K562 (cell line): ENCODE results near the gene POLR2H. TPM values are rescaled to one million over a fixed set of nuclear protein-coding genes. Genes with fewer than 3 reads are reported as not detected.
A peak's percentile ranks its signal among the peaks of the same experiment; 100 is the strongest.

ENCODE experiments used
- BCLAF1 ChIP-seq, 2 experiments: fragments of 450-650 bp in 1 of 2; IDR thresholded peaks; 2 replicates each; pipeline ENCODE4 v1.6.1; 2011 to 2017; ENCODE audit warnings: low read depth in 2 of 2, antibody characterized with exemption in 1 of 2, borderline replicate concordance in 1 of 2, low read length in 1 of 2, mild to moderate bottlenecking in 1 of 2, mixed read lengths in 1 of 2; ENCODE audit not compliant: control insufficient read depth in 1 of 2
- CHD2 ChIP-seq: IDR thresholded peaks from 2 replicates; pipeline ENCODE4 v1.6.1; 2011; ENCODE audit warnings: low read depth, low read length
- NKRF ChIP-seq: fragments of 450-650 bp; IDR thresholded peaks from 2 replicates; pipeline ENCODE4 v1.6.1; 2016; ENCODE audit warnings: borderline replicate concordance
- PRDM10 ChIP-seq: fragments of 450-650 bp; IDR thresholded peaks from 2 replicates; pipeline ENCODE4 v1.6.1; 2018; ENCODE audit not compliant: partially characterized antibody
- RAD21 ChIP-seq, 2 experiments: fragments of 250-450 bp in 1 of 2; fragments of 450-650 bp in 1 of 2; sonication (Bioruptor Pico) in 1 of 2; formaldehyde crosslinking in 1 of 2; IDR thresholded peaks in 1 of 2; conservative IDR thresholded peaks in 1 of 2; 2 replicates each; pipeline versions ENCODE4 v1.4.0 to v1.8.0; 2020 to 2022; ENCODE audit warnings: mild to moderate bottlenecking in 2 of 2, moderate library complexity in 1 of 2
- TRIM25 ChIP-seq: fragments of 450-650 bp; IDR thresholded peaks from 2 replicates; pipeline ENCODE4 v1.7.0; 2016; ENCODE audit warnings: borderline replicate concordance
- ZHX1 ChIP-seq: fragments of 150-350 bp; conservative IDR thresholded peaks from 2 replicates; pipeline ENCODE4 v1.6.1; 2014; ENCODE audit warnings: low read length
- ZNF740 ChIP-seq, 3 experiments: fragments of 200-800 bp in 1 of 3; sonication (Bioruptor generic) in 1 of 3; sonication (generic) in 1 of 3; formaldehyde crosslinking in 1 of 3; IDR thresholded peaks; 2 replicates each; pipeline versions ENCODE4 v1.6.1 to v1.8.0; 2016 to 2022; ENCODE audit warnings: mild to moderate bottlenecking in 2 of 3, missing compliant biosample characterization in 2 of 3, missing genetic modification characterization in 2 of 3, missing genetic modification reagents in 1 of 3
- polyA plus RNA-seq, 8 experiments: library from polyadenylated mRNA; depleted of rRNA in 4 of 8; stranded (reverse) in 5 of 8; unstranded in 3 of 8; fragments of >200 nt; fragmentation: Nextera tagmentation in 2 of 8; fragmentation: Illumina TruSeq in 1 of 8; extraction: Ambion mirVana in 2 of 8; extraction: Trizol in 1 of 8; gene quantifications; 2 replicates each; pipeline versions ENCODE4 v1.2.1 to v1.2.3, GENCODE V29; 2011 to 2014; ENCODE audit warnings: inconsistent platforms in 1 of 8, missing spikeins in 1 of 8
- total RNA-seq, 7 experiments: library from RNA; depleted of rRNA in 6 of 7; stranded (reverse); fragments of >200 nt in 6 of 7; fragmentation: Illumina TruSeq in 2 of 7; extraction: Trizol in 2 of 7; gene quantifications; 2 replicates each; pipeline versions ENCODE4 v1.2.1 to v1.2.3, GENCODE V29; 2011 to 2021; ENCODE audit warnings: low replicate concordance in 1 of 7

The POLR2H gene
- total and polyA plus RNA-seq, 9 of the 15 experiments (the other 6 are each of a cell fraction or from before 2014, with no cell fraction given), result 128 to 512 (median 220) TPM

GRCh38 chr3:184362668-184363546, 1.4 kb downstream of the POLR2H start (continued):
- no peak for TF ChIP-seq BCLAF1 (IDR thresholded peaks at IDR 0.05; ENCODE audit: borderline replicate concordance in 1 of 2, control insufficient read depth in 1 of 2, low read depth in 2 of 2, low read length in 1 of 2)
- peak; percentile 71 for TF ChIP-seq NKRF
- peak; percentile 79 for TF ChIP-seq PRDM10
- peak; percentile 17 to 22; a peak in 1 of 4 replicates for TF ChIP-seq RAD21 (CRISPR knock-in tag; conservative IDR thresholded peaks at IDR 0.05 in 1 of 2, IDR thresholded peaks at IDR 0.05 in 1 of 2)
- no peak for TF ChIP-seq ZHX1
- TF ChIP-seq CHD2, result peak; percentile 89
- no peak; the same call in 1 of the 2 replicates for TF ChIP-seq ZNF740 (CRISPR knock-in tag; IDR thresholded peaks at IDR 0.05)
- TF ChIP-seq ZNF740 (tag; IDR thresholded peaks at IDR 0.05), result peak in 1 of 2 experiments; percentile 58; a peak in 1 of 4 replicates
- no peak for TF ChIP-seq TRIM25
